ENCODE data around the gene GCSAML.

- no peak for TF ChIP-seq CTCF (IDR thresholded peaks at IDR 0.05; ENCODE audit: low read depth, low read length)
- no peak for TF ChIP-seq EZH2phosphoT487 (IDR thresholded peaks at IDR 0.05; ENCODE audit: low read depth)
Measured at GRCh38 chr1:247529771-247530355, 19.1 kb upstream of the GCSAML start.
